ENCODE data around the gene CD36.

DNA sequence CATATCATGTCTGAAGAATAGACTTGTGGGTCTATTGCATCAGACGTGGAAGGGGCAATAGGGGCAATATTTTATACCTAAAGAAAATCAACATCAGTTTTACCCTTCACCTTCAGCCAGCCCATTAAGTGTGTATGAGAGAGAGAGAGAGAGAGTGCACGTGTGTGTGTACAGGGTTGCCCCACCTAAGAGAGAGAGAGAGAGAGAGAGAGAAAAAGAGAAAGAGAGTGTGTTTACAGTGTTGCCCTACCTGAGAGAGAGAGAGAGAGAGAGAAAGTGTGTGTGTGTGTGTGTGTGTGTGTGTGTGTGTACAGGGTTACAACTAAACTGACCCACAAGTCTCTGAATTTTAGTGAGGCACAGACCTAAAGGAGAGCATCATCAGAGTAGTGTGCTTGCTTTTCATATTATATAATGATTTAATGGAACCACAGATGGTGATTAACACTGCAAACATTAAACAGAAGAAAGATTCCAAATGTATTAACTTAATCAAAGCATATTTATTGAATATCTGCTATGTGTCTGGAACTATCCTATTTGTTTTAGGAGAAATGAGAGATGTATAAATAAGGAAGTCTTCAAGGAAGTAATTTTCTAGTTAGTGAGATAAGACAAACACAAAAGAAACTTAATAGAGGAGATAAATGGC, 66.8 kb downstream of the CD36 start:
- TF ChIP-seq CTCF (IDR thresholded peaks at IDR 0.05; ENCODE audit: extremely low read depth in 1 of 2, insufficient read depth in 1 of 2, low read depth in 1 of 2, low read length in 2 of 2) (no peak), POLR2A (IDR thresholded peaks at IDR 0.05; ENCODE audit: low read depth, low read length) (no peak)
- TF ChIP-seq, protein P1, sequence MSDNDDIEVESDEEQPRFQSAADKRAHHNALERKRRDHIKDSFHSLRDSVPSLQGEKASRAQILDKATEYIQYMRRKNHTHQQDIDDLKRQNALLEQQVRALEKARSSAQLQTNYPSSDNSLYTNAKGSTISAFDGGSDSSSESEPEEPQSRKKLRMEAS (IDR thresholded peaks at IDR 0.05; ENCODE audit: insufficient read depth, insufficient read length): no peak
